ENCODE measurements around the gene AQR.

The AQR gene

DNA sequence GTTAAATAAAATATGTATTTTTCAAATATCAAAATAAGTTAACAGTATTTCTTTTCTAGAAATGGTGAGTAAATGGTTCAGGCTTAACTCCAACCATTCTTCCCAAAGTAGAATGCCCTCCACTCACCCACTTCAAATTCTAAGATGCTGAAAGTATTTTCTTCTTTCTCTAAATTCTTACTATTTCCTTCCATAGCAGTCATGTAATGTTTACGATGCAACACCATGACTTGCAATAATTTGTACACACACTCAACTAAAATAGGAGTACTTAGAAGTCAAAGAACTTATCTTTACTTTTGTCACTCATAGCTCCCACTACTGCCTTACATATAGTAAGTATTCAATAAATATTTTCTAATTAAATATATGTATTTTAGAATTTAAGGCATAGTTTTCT is 65.0 kb downstream of the AQR start:
- CTCF ChIA-PET: no interaction called here
- POLR2A ChIA-PET: no interaction called here
- TF ChIP-seq, protein P1, sequence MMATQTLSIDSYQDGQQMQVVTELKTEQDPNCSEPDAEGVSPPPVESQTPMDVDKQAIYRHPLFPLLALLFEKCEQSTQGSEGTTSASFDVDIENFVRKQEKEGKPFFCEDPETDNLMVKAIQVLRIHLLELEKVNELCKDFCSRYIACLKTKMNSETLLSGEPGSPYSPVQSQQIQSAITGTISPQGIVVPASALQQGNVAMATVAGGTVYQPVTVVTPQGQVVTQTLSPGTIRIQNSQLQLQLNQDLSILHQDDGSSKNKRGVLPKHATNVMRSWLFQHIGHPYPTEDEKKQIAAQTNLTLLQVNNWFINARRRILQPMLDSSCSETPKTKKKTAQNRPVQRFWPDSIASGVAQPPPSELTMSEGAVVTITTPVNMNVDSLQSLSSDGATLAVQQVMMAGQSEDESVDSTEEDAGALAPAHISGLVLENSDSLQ (IDR thresholded peaks at IDR 0.05): no peak
- TF ChIP-seq FOXK2 (IDR thresholded peaks at IDR 0.05) (no peak), ELF4 (IDR thresholded peaks at IDR 0.05) (no peak), SP1 (IDR thresholded peaks at IDR 0.05) (no peak), TARDBP (IDR thresholded peaks at IDR 0.05) (no peak), LEF1 (IDR thresholded peaks at IDR 0.05; ENCODE audit: borderline replicate concordance) (no peak), NFRKB (IDR thresholded peaks at IDR 0.05) (no peak), CTBP1 (IDR thresholded peaks at IDR 0.05; ENCODE audit: borderline replicate concordance) (no peak), FOXM1 (IDR thresholded peaks at IDR 0.05; ENCODE audit: borderline replicate concordance) (no peak), FOXA1 (IDR thresholded peaks at IDR 0.05) (no peak), ARNT (IDR thresholded peaks at IDR 0.05) (no peak), L3MBTL2 (conservative IDR thresholded peaks at IDR 0.05) (no peak), SUZ12 (IDR thresholded peaks at IDR 0.05) (no peak), BHLHE40 (IDR thresholded peaks at IDR 0.05; ENCODE audit: borderline replicate concordance) (no peak)
- DNase-seq (ENCODE audit: extremely low spot score): no peak

DNA sequence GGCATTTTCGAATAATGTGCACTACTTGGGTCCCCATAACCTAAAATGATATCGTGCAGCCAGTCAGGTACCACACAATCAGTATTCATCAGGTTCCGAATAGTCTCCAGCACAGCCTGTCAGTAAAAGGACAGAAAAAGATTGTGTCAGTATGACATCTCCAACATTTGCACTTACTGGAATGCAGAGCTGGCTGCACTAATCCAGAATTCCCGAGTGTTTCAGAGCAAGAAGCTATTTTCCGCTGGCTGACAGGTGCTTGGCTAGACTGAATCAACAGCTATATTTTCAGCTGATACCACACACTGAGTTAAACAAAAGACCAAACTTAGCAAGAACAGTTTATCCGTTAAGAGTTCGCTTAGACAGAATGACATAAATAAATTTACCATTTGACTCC is 68.8 kb downstream of the AQR start:
- ChIA-PET CTCF (no interaction called here), POLR2A (no interaction called here)
- DNase-seq (ENCODE audit: extremely low spot score): no peak
- TF ChIP-seq FOXA1 (IDR thresholded peaks at IDR 0.05) (no peak), HDGF (IDR thresholded peaks at IDR 0.05; ENCODE audit: borderline replicate concordance) (no peak), LEF1 (IDR thresholded peaks at IDR 0.05; ENCODE audit: borderline replicate concordance) (no peak), ARNT (IDR thresholded peaks at IDR 0.05) (no peak), ELF4 (IDR thresholded peaks at IDR 0.05) (no peak), FOXK2 (IDR thresholded peaks at IDR 0.05) (no peak), ZNF384 (IDR thresholded peaks at IDR 0.05) (no peak), TARDBP (IDR thresholded peaks at IDR 0.05) (no peak), SUZ12 (IDR thresholded peaks at IDR 0.05) (no peak), L3MBTL2 (conservative IDR thresholded peaks at IDR 0.05) (no peak), FOXM1 (IDR thresholded peaks at IDR 0.05; ENCODE audit: borderline replicate concordance) (no peak), NFRKB (IDR thresholded peaks at IDR 0.05) (no peak), CTBP1 (IDR thresholded peaks at IDR 0.05; ENCODE audit: borderline replicate concordance) (no peak), BHLHE40 (IDR thresholded peaks at IDR 0.05; ENCODE audit: borderline replicate concordance) (no peak), SP1 (IDR thresholded peaks at IDR 0.05) (no peak)
- TF ChIP-seq, protein P1 (IDR thresholded peaks at IDR 0.05): no peak

DNA sequence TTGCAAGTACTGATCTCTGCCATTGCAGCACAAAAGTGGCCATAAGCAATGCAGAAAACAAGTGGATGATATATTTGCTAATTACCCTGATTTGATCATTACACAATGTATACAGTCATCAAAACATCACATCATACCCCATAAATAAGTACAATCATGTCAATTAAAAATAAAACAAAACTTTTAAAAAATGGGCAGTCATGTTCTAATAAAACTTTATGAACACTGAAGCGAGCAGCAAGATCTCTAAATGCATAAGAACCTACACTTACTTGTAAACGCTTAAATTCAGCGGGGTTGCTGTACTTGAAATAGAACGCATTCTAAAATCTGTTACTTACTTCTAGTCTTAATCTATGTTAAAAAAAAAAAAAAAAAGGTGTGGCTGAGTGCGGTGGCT is 73.4 kb downstream of the AQR start:
- TF ChIP-seq FOXK2 (IDR thresholded peaks at IDR 0.05): no peak
- no peak for TF ChIP-seq ARNT (IDR thresholded peaks at IDR 0.05)
- TF ChIP-seq ZNF384 (IDR thresholded peaks at IDR 0.05): no peak
- TF ChIP-seq SP1 (IDR thresholded peaks at IDR 0.05): no peak
- TF ChIP-seq, protein P1 (IDR thresholded peaks at IDR 0.05): no peak
- no peak for TF ChIP-seq FOXM1 (IDR thresholded peaks at IDR 0.05; ENCODE audit: borderline replicate concordance)
- TF ChIP-seq L3MBTL2 (conservative IDR thresholded peaks at IDR 0.05): no peak
- no peak for TF ChIP-seq SUZ12 (IDR thresholded peaks at IDR 0.05)
- no peak for TF ChIP-seq NFRKB (IDR thresholded peaks at IDR 0.05)
- TF ChIP-seq ELF4 (IDR thresholded peaks at IDR 0.05): no peak
- no peak for TF ChIP-seq TARDBP (IDR thresholded peaks at IDR 0.05)
- TF ChIP-seq FOXA1 (IDR thresholded peaks at IDR 0.05): no peak
- no peak for TF ChIP-seq LEF1 (IDR thresholded peaks at IDR 0.05; ENCODE audit: borderline replicate concordance)
- ChIA-PET CTCF (no interaction called here), POLR2A (no interaction called here)
- no peak for DNase-seq (ENCODE audit: extremely low spot score)

DNA sequence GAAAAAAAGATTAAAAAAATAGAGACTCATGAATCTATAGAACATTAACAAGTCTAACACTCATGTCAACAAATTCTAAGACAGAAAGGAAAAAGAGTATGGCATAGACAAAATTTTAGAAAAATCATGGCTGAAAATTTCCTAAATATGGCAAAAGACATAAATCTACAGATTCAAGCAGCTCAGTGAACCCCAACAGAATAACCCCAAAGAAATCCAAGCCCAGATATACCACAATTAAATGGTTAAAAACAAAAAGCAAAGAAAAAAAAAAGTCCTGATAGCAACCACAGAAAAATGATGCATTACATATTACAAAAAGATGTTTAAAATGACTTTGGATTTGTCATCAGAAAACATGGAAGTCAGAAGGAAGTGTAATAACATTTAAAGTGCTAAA is 75.6 kb downstream of the AQR start:
- TF ChIP-seq SP1 (IDR thresholded peaks at IDR 0.05): no peak
- TF ChIP-seq ZNF384 (IDR thresholded peaks at IDR 0.05): no peak
- no peak for TF ChIP-seq NFRKB (IDR thresholded peaks at IDR 0.05)
- no peak for TF ChIP-seq L3MBTL2 (conservative IDR thresholded peaks at IDR 0.05)
- no peak for TF ChIP-seq LEF1 (IDR thresholded peaks at IDR 0.05; ENCODE audit: borderline replicate concordance)
- no peak for TF ChIP-seq CTBP1 (IDR thresholded peaks at IDR 0.05; ENCODE audit: borderline replicate concordance)
- no peak for TF ChIP-seq FOXM1 (IDR thresholded peaks at IDR 0.05; ENCODE audit: borderline replicate concordance)
- TF ChIP-seq HDGF (IDR thresholded peaks at IDR 0.05; ENCODE audit: borderline replicate concordance): no peak
- TF ChIP-seq TARDBP (IDR thresholded peaks at IDR 0.05): no peak
- no peak for TF ChIP-seq ELF4 (IDR thresholded peaks at IDR 0.05)
- TF ChIP-seq, protein P1 (IDR thresholded peaks at IDR 0.05): no peak
- TF ChIP-seq BHLHE40 (IDR thresholded peaks at IDR 0.05; ENCODE audit: borderline replicate concordance): no peak
- TF ChIP-seq FOXK2 (IDR thresholded peaks at IDR 0.05): no peak
- TF ChIP-seq ARNT (IDR thresholded peaks at IDR 0.05): no peak
- DNase-seq (ENCODE audit: extremely low spot score): no peak
- CTCF ChIA-PET: no interaction called here
- POLR2A ChIA-PET: no interaction called here

DNA sequence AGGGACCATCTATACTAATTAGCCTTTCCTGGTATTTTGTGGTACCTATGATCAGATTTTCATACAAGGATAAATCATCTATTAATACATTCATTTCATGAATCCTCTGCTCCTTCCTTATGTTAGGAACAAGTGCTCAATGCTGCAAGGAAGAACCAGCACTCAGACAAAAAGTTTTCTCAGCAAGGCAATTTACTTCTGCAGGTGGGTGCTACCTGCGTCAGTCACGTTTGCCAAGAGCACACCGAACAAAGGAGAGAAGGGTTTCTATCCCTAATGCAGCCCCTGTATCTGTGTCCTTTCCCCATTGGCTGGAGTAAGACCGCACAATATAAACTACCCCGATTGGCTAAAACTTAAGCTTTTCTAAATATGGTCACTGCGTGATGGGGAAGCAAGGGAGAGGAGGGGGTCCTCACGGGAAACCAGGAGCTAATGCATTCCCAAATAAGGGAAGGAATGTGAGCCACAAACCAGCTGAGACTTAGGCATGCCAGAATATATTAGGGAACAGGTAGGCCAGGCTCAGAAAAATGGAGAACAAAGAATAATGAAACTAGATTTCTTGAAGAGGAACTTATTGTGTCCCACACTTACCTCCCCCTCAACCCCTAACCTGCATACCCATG is 76.5 kb downstream of the AQR start:
- no peak for DNase-seq (ENCODE audit: extremely low spot score)
- TF ChIP-seq FOXM1 (IDR thresholded peaks at IDR 0.05; ENCODE audit: borderline replicate concordance) (no peak), TARDBP (IDR thresholded peaks at IDR 0.05) (no peak), FOXA1 (IDR thresholded peaks at IDR 0.05) (no peak), ZNF384 (IDR thresholded peaks at IDR 0.05) (no peak), BHLHE40 (IDR thresholded peaks at IDR 0.05; ENCODE audit: borderline replicate concordance) (no peak), CTBP1 (IDR thresholded peaks at IDR 0.05; ENCODE audit: borderline replicate concordance) (no peak), SP1 (IDR thresholded peaks at IDR 0.05) (no peak), HDGF (IDR thresholded peaks at IDR 0.05; ENCODE audit: borderline replicate concordance) (no peak), LEF1 (IDR thresholded peaks at IDR 0.05; ENCODE audit: borderline replicate concordance) (no peak)
- ChIA-PET POLR2A (no interaction called here), CTCF (no interaction called here)
